GM12874 (cell line): ENCODE measurements around the gene HES5.

ENCODE experiments used
- TF ChIP-seq, protein P1 (sequence below): IDR thresholded peaks from 2 replicates; pipeline ENCODE4 v1.5.1; 2011; ENCODE audit warnings: low read depth, mild to moderate bottlenecking, control low read depth, low read length, moderate library complexity; ENCODE audit not compliant: insufficient read depth

Gene HES5

GRCh38 chr1:2569060-2569459 lies 39.0 kb upstream of the HES5 start:
- TF ChIP-seq, protein P1, sequence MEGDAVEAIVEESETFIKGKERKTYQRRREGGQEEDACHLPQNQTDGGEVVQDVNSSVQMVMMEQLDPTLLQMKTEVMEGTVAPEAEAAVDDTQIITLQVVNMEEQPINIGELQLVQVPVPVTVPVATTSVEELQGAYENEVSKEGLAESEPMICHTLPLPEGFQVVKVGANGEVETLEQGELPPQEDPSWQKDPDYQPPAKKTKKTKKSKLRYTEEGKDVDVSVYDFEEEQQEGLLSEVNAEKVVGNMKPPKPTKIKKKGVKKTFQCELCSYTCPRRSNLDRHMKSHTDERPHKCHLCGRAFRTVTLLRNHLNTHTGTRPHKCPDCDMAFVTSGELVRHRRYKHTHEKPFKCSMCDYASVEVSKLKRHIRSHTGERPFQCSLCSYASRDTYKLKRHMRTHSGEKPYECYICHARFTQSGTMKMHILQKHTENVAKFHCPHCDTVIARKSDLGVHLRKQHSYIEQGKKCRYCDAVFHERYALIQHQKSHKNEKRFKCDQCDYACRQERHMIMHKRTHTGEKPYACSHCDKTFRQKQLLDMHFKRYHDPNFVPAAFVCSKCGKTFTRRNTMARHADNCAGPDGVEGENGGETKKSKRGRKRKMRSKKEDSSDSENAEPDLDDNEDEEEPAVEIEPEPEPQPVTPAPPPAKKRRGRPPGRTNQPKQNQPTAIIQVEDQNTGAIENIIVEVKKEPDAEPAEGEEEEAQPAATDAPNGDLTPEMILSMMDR = no peak

- TF ChIP-seq, protein P1 = no peak
These were observed 37.1 kb upstream of the HES5 start for GRCh38 chr1:2567083-2567679.

DNA sequence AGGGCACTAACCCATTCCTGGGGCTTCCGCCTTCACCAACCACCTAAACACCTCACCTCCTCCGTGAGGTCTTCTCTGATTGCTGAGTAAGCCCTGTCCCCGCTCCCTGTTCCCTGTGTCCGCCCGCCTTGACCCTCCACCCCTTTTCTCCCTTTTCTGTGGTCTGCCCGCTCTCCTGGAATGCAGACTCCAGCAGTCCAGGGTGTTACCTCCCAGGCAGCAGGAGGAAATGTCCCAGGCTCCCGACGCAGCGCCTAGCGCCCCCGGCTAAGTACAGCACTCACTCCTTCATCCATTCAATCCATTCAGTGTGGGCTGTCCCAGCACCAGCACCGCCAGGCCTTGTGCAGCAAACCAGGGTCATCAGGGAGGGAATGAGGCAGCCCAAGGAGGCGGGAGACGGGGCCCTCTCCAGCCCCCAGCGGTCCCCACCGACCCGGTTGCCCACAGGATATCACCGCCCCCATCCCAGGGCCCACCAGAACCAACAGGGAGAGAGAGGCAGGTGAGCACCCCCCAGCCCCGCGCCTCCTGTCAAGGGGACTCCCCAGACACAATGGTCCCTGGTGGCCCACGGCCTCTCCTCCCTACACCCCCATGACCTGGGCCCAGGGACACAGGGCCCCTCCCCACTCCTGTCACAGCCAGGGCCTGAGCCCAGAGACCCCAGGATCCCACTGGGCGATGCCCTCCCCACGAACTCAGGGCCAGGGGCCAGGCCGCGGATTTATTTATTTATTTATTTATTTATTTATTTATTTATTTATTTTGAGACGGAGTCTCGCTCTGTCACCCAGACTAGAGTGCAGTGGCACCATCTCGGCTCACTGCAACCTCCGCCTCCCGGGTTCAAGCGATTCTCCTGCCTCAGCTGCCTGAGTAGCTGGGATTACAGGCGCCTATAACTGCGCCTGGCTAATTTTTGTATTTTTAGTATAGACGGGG lies 36.3 kb upstream of the HES5 start:
- TF ChIP-seq, protein P1 = no peak

- TF ChIP-seq, protein P1 = no peak
These were observed 34.8 kb upstream of the HES5 start for GRCh38 chr1:2564815-2565374.

DNA sequence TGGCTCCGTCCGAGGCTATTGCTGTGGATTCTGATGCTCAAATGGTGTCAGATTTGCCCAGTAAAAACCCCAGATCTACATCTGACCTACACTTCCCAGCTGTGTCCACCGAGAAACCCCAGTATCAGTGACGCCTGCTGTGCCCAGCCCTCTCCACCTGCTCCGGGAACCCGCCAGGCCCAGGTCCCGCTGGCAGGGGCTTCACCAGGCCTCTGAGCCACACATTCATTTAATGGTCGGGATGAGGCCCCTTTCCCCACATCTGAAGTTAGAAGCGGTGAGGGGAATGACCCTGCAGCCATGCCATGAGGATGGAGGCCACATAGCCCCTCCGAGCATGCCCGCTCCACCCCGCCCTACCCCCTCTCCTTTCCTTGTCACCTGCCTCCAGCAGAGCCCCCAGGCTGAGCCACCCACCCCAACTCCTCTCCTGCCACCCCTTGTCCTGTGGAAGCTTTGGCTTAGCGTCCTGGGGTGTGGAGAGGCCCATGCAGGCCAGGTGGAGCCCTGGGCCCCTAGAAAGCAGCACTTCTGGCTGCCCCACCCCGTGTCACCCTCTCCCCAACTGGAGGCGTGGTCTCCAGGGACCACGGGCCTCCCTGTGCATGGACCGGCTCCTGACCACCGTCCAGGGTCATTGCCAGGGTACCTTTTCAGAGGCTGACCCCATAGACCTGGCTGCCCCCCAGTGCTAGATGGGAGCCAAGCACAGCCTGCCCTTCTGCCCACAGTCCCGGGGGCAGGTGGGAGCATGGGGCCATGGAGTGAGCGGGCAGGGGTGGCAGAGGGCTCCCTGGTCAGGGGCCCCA lies 34.1 kb upstream of the HES5 start:
- TF ChIP-seq, protein P1 = no peak

GRCh38 chr1:2563205-2563604 lies 33.1 kb upstream of the HES5 start:
- TF ChIP-seq, protein P1 = no peak
